Type B pancreatic cell (in vitro differentiated cells): ENCODE measurements around the gene SORCS1. TPM values are rescaled to one million over a fixed set of nuclear protein-coding genes. Genes with fewer than 3 reads are reported as not detected.

ENCODE experiments used
- DNase-seq: peaks from one replicate; pipeline ENCODE4 v3.0.0; 2021; ENCODE audit warnings: mixed read lengths; ENCODE audit not compliant: unreplicated experiment; ENCODE audit errors: extremely low spot score
- H3K27ac Mint-ChIP-seq: 2 replicates; pipeline ENCODE4 v1.8.0; 2021; ENCODE audit warnings: mild to moderate bottlenecking, mixed read lengths
- H3K27me3 Mint-ChIP-seq: 2 replicates; pipeline ENCODE4 v1.8.0; 2021; ENCODE audit warnings: mixed read lengths
- H3K36me3 Mint-ChIP-seq: 2 replicates; pipeline ENCODE4 v1.8.0; 2021; ENCODE audit warnings: mixed read lengths
- H3K4me1 Mint-ChIP-seq: one replicate; pipeline ENCODE4 v1.8.0; 2021; ENCODE audit warnings: mixed read lengths; ENCODE audit not compliant: unreplicated experiment
- H3K4me3 Mint-ChIP-seq: 2 replicates; pipeline ENCODE4 v1.8.0; 2021; ENCODE audit warnings: mild to moderate bottlenecking, mixed read lengths
- H3K9me3 Mint-ChIP-seq: 2 replicates; pipeline ENCODE4 v1.8.0; 2021; ENCODE audit warnings: mixed read lengths
- total RNA-seq: library from RNA; stranded (reverse); gene quantifications from 2 replicates; pipeline ENCODE4 v1.2.1, GENCODE V29; 2021; ENCODE audit warnings: low replicate concordance
- TF ChIP-seq, protein P1 (sequence below): fragments of 200-600 bp; sonication (generic); conservative IDR thresholded peaks from 2 replicates; pipeline ENCODE4 v1.5.0; 2021; ENCODE audit warnings: antibody characterized with exemption, mild to moderate bottlenecking

SORCS1 gene
- total RNA-seq, 1 donor from 2014 or later, result 5.4 TPM

- H3K4me3 Mint-ChIP-seq, result no peak overlapping the region
- no peak overlapping the region for H3K27ac Mint-ChIP-seq
- TF ChIP-seq, protein P1, sequence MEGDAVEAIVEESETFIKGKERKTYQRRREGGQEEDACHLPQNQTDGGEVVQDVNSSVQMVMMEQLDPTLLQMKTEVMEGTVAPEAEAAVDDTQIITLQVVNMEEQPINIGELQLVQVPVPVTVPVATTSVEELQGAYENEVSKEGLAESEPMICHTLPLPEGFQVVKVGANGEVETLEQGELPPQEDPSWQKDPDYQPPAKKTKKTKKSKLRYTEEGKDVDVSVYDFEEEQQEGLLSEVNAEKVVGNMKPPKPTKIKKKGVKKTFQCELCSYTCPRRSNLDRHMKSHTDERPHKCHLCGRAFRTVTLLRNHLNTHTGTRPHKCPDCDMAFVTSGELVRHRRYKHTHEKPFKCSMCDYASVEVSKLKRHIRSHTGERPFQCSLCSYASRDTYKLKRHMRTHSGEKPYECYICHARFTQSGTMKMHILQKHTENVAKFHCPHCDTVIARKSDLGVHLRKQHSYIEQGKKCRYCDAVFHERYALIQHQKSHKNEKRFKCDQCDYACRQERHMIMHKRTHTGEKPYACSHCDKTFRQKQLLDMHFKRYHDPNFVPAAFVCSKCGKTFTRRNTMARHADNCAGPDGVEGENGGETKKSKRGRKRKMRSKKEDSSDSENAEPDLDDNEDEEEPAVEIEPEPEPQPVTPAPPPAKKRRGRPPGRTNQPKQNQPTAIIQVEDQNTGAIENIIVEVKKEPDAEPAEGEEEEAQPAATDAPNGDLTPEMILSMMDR, result no peak
- H3K9me3 Mint-ChIP-seq, result no peaks in the 10 kb centered on the region
- H3K36me3 Mint-ChIP-seq, result no peaks in the 10 kb centered on the region
- no peak for DNase-seq
- H3K27me3 Mint-ChIP-seq, result peaks cover 13% of the 10 kb centered on the region
- H3K4me1 Mint-ChIP-seq, result peaks cover 6% of the 10 kb centered on the region
These were observed 253.4 kb downstream of the SORCS1 start for GRCh38 chr10:106911096-106911495.

- TF ChIP-seq, protein P1, result no peak
- H3K27me3 Mint-ChIP-seq, result peaks cover 13% of the 10 kb centered on the region
- no peak for DNase-seq
- peaks cover 6% of the 10 kb centered on the region for H3K4me1 Mint-ChIP-seq
- H3K9me3 Mint-ChIP-seq, result no peaks in the 10 kb centered on the region
- H3K4me3 Mint-ChIP-seq, result no peak overlapping the region
- no peak overlapping the region for H3K27ac Mint-ChIP-seq
- H3K36me3 Mint-ChIP-seq, result no peaks in the 10 kb centered on the region
These were observed 253.8 kb downstream of the SORCS1 start for GRCh38 chr10:106910666-106911065.

DNA sequence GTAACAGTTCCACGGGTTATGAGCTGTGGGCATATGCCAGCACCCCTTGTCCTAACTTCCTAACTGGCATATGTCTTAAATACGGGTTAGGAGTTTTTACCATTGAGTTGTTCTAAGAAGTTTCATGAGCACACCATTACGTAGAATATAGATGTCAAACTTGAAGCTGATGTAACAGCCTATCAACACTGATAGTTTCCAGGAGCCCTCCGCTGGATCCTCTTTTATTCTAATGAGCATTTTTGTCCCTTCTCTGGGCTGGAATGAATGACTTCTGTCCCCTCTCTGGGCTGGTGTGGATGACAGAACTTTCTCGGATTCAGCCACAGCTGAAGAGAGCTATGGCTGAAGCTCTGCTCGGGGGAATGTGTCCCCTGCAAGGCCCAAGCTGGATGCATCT, 256.3 kb downstream of the SORCS1 start:
- H3K4me1 Mint-ChIP-seq, result peaks cover 3% of the 10 kb centered on the region
- H3K27ac Mint-ChIP-seq, result no peak overlapping the region
- peaks cover 6% of the 10 kb centered on the region for H3K27me3 Mint-ChIP-seq
- TF ChIP-seq, protein P1, result no peak
- H3K9me3 Mint-ChIP-seq, result no peaks in the 10 kb centered on the region
- DNase-seq, result no peak
- no peak overlapping the region for H3K4me3 Mint-ChIP-seq
- H3K36me3 Mint-ChIP-seq, result no peaks in the 10 kb centered on the region

GRCh38 chr10:106904209-106904608, 260.3 kb downstream of the SORCS1 start:
- no peak overlapping the region for H3K27ac Mint-ChIP-seq
- DNase-seq, result no peak
- no peak overlapping the region for H3K4me3 Mint-ChIP-seq
- H3K27me3 Mint-ChIP-seq, result no peaks in the 10 kb centered on the region
- no peaks in the 10 kb centered on the region for H3K36me3 Mint-ChIP-seq
- H3K4me1 Mint-ChIP-seq, result no peaks in the 10 kb centered on the region
- TF ChIP-seq, protein P1, result no peak
- H3K9me3 Mint-ChIP-seq, result no peaks in the 10 kb centered on the region

DNA sequence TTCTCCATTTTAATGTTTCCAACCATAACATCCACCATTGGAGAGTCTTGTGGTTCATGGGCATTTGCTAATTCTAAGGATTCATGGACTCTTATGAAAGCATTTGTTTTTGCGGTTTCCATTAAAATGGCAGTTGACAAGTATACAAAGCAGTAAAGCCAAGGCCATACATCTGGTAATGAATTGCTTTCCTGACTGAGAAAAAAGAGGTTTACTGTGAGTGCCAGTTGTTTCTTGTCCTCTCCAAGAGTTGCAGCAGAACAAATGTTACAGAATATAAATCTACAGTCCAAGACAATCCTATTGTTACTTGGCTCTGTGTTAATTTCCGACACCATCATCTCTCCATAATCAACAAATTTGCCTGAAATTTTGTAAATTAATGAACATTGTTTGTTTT, 261.3 kb downstream of the SORCS1 start:
- H3K27ac Mint-ChIP-seq, result no peak overlapping the region
- TF ChIP-seq, protein P1, result no peak
- H3K9me3 Mint-ChIP-seq, result no peaks in the 10 kb centered on the region
- no peaks in the 10 kb centered on the region for H3K27me3 Mint-ChIP-seq
- H3K36me3 Mint-ChIP-seq, result no peaks in the 10 kb centered on the region
- no peak overlapping the region for H3K4me3 Mint-ChIP-seq
- DNase-seq, result no peak
- H3K4me1 Mint-ChIP-seq, result peaks cover 3% of the 10 kb centered on the region

- DNase-seq, result no peak
- Mint-ChIP-seq H3K27ac (no peak overlapping the region), H3K9me3 (no peaks in the 10 kb centered on the region), H3K4me1 (peaks cover 5% of the 10 kb centered on the region), H3K27me3 (no peaks in the 10 kb centered on the region), H3K36me3 (no peaks in the 10 kb centered on the region), H3K4me3 (no peak overlapping the region)
- TF ChIP-seq, protein P1, result no peak
These were observed 264.4 kb downstream of the SORCS1 start for GRCh38 chr10:106900016-106900652.
